ENCODE measurements around the gene FREM2.

The FREM2 gene

GRCh38 chr13:38767506-38768265 is 80.8 kb downstream of the FREM2 start:
- no peak for DNase-seq

GRCh38 chr13:38769526-38769925 is 82.6 kb downstream of the FREM2 start:
- no peak for DNase-seq

- DNase-seq = no peak
These were observed 88.2 kb downstream of the FREM2 start for GRCh38 chr13:38775085-38775484.

- no peak for DNase-seq
These were observed 90.7 kb downstream of the FREM2 start for GRCh38 chr13:38777347-38778119.

GRCh38 chr13:38781539-38781938 is 94.7 kb downstream of the FREM2 start:
- no peak for DNase-seq

GRCh38 chr13:38784036-38784880 is 97.4 kb downstream of the FREM2 start:
- DNase-seq = no peak

- no peak for DNase-seq
These were observed 98.2 kb downstream of the FREM2 start for GRCh38 chr13:38785042-38785441.

- no peak for DNase-seq
These were observed 98.6 kb downstream of the FREM2 start for GRCh38 chr13:38785490-38785889.

- no peak for DNase-seq
These were observed 100.7 kb downstream of the FREM2 start for GRCh38 chr13:38787550-38787949.

GRCh38 chr13:38796890-38797289 is 110.0 kb downstream of the FREM2 start:
- DNase-seq = no peak

GRCh38 chr13:38803531-38803930 is 116.7 kb downstream of the FREM2 start:
- DNase-seq = no peak

- DNase-seq = no peak
These were observed 117.2 kb downstream of the FREM2 start for GRCh38 chr13:38804061-38804460.

- DNase-seq = no peak
These were observed 117.7 kb downstream of the FREM2 start for GRCh38 chr13:38804536-38804935.

- DNase-seq = no peak
These were observed 127.5 kb downstream of the FREM2 start for GRCh38 chr13:38814331-38814730.

- DNase-seq = no peak
These were observed 132.2 kb downstream of the FREM2 start for GRCh38 chr13:38819053-38819452.

- no peak for DNase-seq
These were observed 132.7 kb downstream of the FREM2 start for GRCh38 chr13:38819596-38819995.

- DNase-seq = no peak
These were observed 135.1 kb downstream of the FREM2 start for GRCh38 chr13:38821770-38822551.

GRCh38 chr13:38824342-38824741 is 137.5 kb downstream of the FREM2 start:
- DNase-seq = no peak

GRCh38 chr13:38826182-38826813 is 139.4 kb downstream of the FREM2 start:
- no peak for DNase-seq

- no peak for DNase-seq
These were observed 143.7 kb downstream of the FREM2 start for GRCh38 chr13:38830442-38831045.

- DNase-seq = no peak
These were observed 157.7 kb downstream of the FREM2 start for GRCh38 chr13:38844581-38844980.

- DNase-seq = no peak
These were observed 161.5 kb downstream of the FREM2 start for GRCh38 chr13:38848360-38848759.
